ENCODE results near the gene EIF2B1.

DNA sequence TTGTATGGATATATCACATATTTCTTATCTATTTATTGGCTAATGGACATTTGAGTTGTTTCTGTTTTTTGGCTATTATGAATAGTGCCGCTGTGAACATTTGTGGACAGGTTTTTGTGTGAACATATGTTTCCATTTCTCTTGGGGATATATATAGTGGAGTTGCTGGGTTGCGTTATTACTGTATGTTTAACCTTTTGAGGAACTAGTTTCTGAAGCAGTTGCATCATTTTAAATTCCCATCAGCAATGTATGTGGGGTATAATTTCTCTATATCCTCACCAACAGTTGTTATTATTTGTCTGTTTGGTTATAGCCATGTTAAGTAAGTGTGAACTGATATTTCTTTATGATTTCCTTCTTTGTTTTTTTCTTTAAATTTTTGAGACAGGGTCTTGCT is 48.1 kb upstream of the EIF2B1 start:
- no peak for TF ChIP-seq CTCF (IDR thresholded peaks at IDR 0.05)
- no peak for TF ChIP-seq POLR2A (IDR thresholded peaks at IDR 0.05)
